H1 (cell line): Measurements from ENCODE around the gene TRMT61A. TPM values are rescaled to one million over a fixed set of nuclear protein-coding genes. Genes with fewer than 3 reads are reported as not detected.

Source experiments
- CBX8 ChIP-seq: fragments of 300-800, 300-1000 bp; sonication (generic); IDR thresholded peaks from 2 replicates; pipeline ENCODE4 v1.7.1; 2016; ENCODE audit warnings: low read depth, low read length, borderline replicate concordance
- GTF2F1 ChIP-seq: IDR thresholded peaks from 2 replicates; pipeline ENCODE4 v1.6.1; 2012; ENCODE audit warnings: low read depth, low read length, improper control_type of control experiment, borderline replicate concordance
- HDAC2 ChIP-seq, 2 experiments: fragments of 300-600 bp in 1 of 2; sonication (generic) in 1 of 2; IDR thresholded peaks; 2 replicates each; pipeline ENCODE4 v1.6.1; 2011 to 2012; ENCODE audit warnings: low read depth in 2 of 2, low read length in 2 of 2, mild to moderate bottlenecking in 2 of 2, moderate library complexity in 2 of 2, borderline replicate concordance in 1 of 2, inconsistent platforms in 1 of 2
- RNF2 ChIP-seq: fragments of 200-900, 300-1000 bp; sonication (generic); IDR thresholded peaks from 2 replicates; pipeline ENCODE4 v1.7.1; 2016; ENCODE audit warnings: borderline replicate concordance, low read depth, mild to moderate bottlenecking, antibody characterized with exemption, low read length; ENCODE audit not compliant: poor library complexity, severe bottlenecking; ENCODE audit errors: missing control alignments
- SIN3A ChIP-seq, 2 experiments: IDR thresholded peaks in 1 of 2; conservative IDR thresholded peaks in 1 of 2; 2 replicates each; pipeline ENCODE4 v1.6.1; 2011 to 2012; ENCODE audit warnings: low read length in 2 of 2, improper control_type of control experiment in 1 of 2, low read depth in 1 of 2, mild to moderate bottlenecking in 1 of 2
- SRF ChIP-seq: IDR thresholded peaks from 2 replicates; pipeline ENCODE4 v1.6.1; 2011; ENCODE audit warnings: mild to moderate bottlenecking, low read depth, low read length, moderate library complexity
- polyA plus RNA-seq, 7 experiments: library from polyadenylated mRNA; depleted of rRNA in 3 of 7; stranded (reverse) in 5 of 7; unstranded in 2 of 7; fragments of >200 nt in 5 of 7; fragments of 200-250 nt in 2 of 7; gene quantifications; 1 replicate in 5 of 7; 2 replicates in 1 of 7; 4 replicates in 1 of 7; pipeline versions ENCODE4 v1.2.1 to v1.2.3, GENCODE V29; 2011 to 2013; ENCODE audit warnings: missing spikeins in 2 of 7, mixed read lengths in 2 of 7
- total RNA-seq: library from RNA; stranded (reverse); fragmentation: NEBNext Ultra II Directional; extraction: Animal tissue kit (Norgen Biotek cat#: 25700); gene quantifications from 2 replicates; pipeline ENCODE4 v1.2.1, GENCODE V29; 2021

Gene TRMT61A
- total and polyA plus RNA-seq, 2 of the 8 experiments (the other 6 are each of a cell fraction or from before 2014, with no cell fraction given) = 15.8 to 19.0 TPM

GRCh38 chr14:103501921-103502669 lies 26.9 kb upstream of the TRMT61A start (continued):
- no peak for TF ChIP-seq HDAC2 (IDR thresholded peaks at IDR 0.05; ENCODE audit: borderline replicate concordance in 1 of 2, low read depth in 2 of 2, low read length in 2 of 2)
- no peak for TF ChIP-seq CBX8
- TF ChIP-seq RNF2 = no peak
- no peak for TF ChIP-seq SRF
- no peak for TF ChIP-seq GTF2F1
- TF ChIP-seq SIN3A (conservative IDR thresholded peaks at IDR 0.05 in 1 of 2, IDR thresholded peaks at IDR 0.05 in 1 of 2; ENCODE audit: low read depth in 1 of 2, low read length in 2 of 2) = no peak
